T47D (cell line): ENCODE measurements around the gene CD99L2.

Experiments
- DNase-seq, 2 experiments: peaks; one replicate each; pipeline versions ENCODE4 v3.0.0 to v3.0.0-alpha.2; 2011 to 2012; ENCODE audit warnings: low read depth in 1 of 2, low spot score in 1 of 2
- JUND ChIP-seq: IDR thresholded peaks from 2 replicates; pipeline ENCODE4 v1.6.1; 2012; ENCODE audit warnings: low read depth
- in situ Hi-C: cut with HindIII; loops from 2 replicates; pipeline ENCODE4 v1.10.0; 2016; ENCODE audit warnings: low sequenced_read_pairs, low pct_unique_long_range_greater_than_20kb

CD99L2 gene

DNA sequence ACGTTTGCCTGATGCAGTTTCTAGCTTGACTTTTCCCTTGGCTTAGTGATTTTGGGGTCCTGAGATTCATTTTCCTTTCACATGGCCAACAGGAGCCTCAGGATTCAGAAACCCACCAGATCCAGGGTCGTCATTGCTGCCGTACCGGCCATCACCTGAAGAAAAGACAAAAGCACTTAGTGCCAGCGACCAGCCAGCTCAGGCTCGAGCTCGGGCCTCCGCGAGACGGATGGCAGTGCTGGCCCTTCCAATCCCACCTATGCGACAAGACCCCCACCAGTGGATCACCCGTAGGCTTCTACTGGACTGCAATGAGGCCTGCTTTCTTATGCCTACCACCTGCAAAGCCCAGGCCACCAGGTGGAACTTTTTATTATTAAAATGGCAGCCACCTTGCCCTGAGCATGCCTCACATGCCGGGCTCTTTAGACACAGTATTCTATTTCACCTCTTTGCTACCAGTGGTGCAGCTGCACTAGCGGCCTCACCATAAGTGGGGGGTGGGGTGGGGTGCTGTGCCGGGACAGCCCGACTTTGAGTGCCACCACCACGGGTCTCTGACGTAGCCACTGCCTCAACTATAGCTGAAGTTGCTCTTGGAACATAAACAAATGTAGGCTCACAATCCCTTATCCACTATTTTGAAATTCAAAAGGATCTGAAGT lies 121.0 kb downstream of the CD99L2 start:
- TF ChIP-seq JUND: no peak
- DNase-seq: no peak
- in situ Hi-C loops: no loop called here

GRCh38 chrX:150775569-150776350 lies 122.7 kb downstream of the CD99L2 start:
- DNase-seq: no peak
- TF ChIP-seq JUND: no peak
- in situ Hi-C loops: no loop called here

- DNase-seq: peak in 1 of 2 experiments; percentile 36
- no peak for TF ChIP-seq JUND
- in situ Hi-C loops: no loop called here
These were observed 123.5 kb downstream of the CD99L2 start for GRCh38 chrX:150774798-150775568.

GRCh38 chrX:150773634-150774033 lies 124.8 kb downstream of the CD99L2 start:
- no peak for DNase-seq
- in situ Hi-C loops: no loop called here
- no peak for TF ChIP-seq JUND

DNA sequence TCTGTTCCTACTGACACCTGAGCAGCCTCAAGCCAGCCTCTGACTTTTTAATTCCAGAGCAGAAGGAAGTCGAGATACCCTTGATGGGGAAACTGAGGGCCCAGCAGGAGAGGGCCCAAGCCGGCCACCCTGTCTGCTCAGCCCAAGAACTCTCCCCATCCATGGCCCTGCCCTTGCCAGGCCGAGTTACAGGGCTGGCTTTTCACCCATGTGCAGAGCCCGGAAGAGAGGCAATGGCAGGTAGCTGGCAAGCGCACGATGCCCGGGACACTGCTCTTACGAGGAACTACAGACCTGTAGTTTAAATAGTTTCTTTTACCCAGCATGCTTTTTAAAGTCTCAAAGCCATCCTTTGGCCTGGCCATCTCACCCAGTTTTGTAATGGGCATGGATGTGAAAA lies 125.4 kb downstream of the CD99L2 start:
- TF ChIP-seq JUND: no peak
- in situ Hi-C loops: no loop called here
- DNase-seq: no peak

DNA sequence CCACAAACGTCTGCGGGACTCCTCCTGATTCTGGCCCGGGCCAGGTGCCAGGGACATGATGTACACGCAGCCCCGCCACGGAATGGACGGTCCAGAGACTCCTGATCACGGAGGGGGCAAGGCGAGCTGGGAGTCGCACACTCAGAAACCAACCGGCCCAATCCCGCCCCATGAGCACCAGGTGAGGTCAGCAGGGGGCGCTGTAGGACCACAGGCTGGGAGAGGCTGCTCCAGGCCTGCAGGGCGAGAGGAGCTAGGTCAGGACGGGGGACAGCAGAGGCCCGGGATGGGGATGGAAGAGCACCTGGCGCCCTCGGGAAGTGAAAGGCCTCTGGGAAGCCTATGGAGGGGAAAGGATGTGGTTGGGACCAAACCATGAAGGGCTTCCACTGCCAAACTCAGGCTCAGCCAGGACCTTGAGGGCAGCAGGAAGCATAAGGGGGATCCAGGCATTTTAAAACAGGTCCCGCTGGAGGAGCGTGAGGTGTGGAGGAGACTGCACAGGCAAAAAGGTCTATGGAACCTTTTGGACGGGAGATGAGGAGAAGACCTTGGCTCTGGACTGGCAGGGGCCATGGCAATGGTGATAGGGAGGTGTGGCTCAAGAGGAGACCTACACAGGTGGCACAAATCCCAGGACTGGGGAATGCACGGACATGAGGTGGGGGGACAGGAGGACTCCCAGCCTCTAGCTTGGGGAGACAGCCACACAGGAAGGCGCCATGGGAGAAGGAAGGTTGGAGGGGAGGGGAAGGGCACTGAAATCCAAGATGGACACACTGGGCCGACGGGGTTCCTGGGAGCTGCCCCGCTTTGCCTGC lies 126.1 kb downstream of the CD99L2 start:
- TF ChIP-seq JUND: no peak
- in situ Hi-C loops: no loop called here
- peak; percentile 56 to 69 for DNase-seq

DNA sequence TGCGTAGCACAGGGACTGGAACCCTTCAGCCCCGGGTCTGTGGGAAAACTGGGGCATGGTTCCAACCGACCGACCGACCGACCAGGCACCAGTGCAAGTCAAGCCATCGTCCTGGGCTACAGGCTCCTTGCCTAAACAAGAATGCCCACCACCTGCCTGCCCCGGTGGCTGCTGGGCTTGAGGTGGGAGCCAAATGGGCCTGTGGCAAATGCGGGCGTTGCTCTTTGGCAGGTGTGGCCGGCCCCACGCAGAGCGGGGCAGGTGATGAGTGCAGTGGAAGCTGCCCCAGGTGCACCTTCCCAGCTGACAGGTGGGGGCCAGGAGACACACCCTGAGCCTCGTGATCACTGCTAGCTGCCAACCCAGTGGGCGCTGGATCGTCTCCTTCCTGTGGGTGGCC lies 127.4 kb downstream of the CD99L2 start:
- TF ChIP-seq JUND: no peak
- in situ Hi-C loops: no loop called here
- DNase-seq: no peak

- no peak for DNase-seq
- in situ Hi-C loops: no loop called here
- TF ChIP-seq JUND: no peak
These were observed 127.8 kb downstream of the CD99L2 start for GRCh38 chrX:150770623-150771022.

GRCh38 chrX:150769408-150769807 lies 129.1 kb downstream of the CD99L2 start:
- in situ Hi-C loops: no loop called here

GRCh38 chrX:150768580-150769190 lies 129.8 kb downstream of the CD99L2 start:
- no peak for DNase-seq
- in situ Hi-C loops: no loop called here
- no peak for TF ChIP-seq JUND

More at GRCh38 chrX:150769408-150769807, 129.1 kb downstream of the CD99L2 start:
- TF ChIP-seq JUND: no peak
- DNase-seq: no peak

DNA sequence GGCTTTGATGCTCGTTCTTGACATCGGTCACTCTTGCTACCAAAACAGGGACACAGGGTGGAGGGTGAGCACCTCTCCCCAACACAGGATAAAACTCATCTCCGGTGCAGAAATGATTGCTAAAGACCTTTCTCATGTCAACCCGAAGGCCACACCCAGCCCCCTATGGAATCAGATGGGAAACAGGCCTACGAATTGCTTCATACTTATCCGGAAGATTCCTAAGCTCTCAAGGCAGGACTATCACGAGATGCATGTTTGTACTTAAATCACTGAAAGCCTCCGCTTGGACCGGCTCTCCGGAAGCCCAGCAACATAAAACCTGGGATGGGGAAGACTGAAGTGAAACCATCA lies 130.4 kb downstream of the CD99L2 start:
- in situ Hi-C loops: no loop called here
- no peak for DNase-seq
- no peak for TF ChIP-seq JUND
